K562 (cell line): ENCODE data around the gene SYN1. TPM values are rescaled to one million over a fixed set of nuclear protein-coding genes. Genes with fewer than 3 reads are reported as not detected.

ENCODE experiments used
- COPS2 ChIP-seq: fragments of 450-650 bp; conservative IDR thresholded peaks from 2 replicates; pipeline ENCODE4 v1.6.1; 2016; ENCODE audit warnings: mild to moderate bottlenecking, moderate library complexity
- CREB3L1 ChIP-seq: fragments of 450-650 bp; IDR thresholded peaks from 2 replicates; pipeline ENCODE4 v1.6.1; 2014; ENCODE audit warnings: low read depth, mild to moderate bottlenecking, moderate library complexity, borderline replicate concordance
- E2F4 ChIP-seq: sonication (generic); formaldehyde crosslinking; IDR thresholded peaks from 2 replicates; pipeline ENCODE4 v1.8.0; 2022; ENCODE audit warnings: mild to moderate bottlenecking, low read depth, missing genetic modification reagents
- FOXK2 ChIP-seq, 2 experiments: fragments of 450-650 bp; IDR thresholded peaks in 1 of 2; conservative IDR thresholded peaks in 1 of 2; 2 replicates each; pipeline ENCODE4 v1.6.1; 2016; ENCODE audit warnings: low read depth in 2 of 2, mild to moderate bottlenecking in 1 of 2
- FOXP1 ChIP-seq: sonication (generic); formaldehyde crosslinking; IDR thresholded peaks from 2 replicates; pipeline ENCODE4 v1.8.0; 2022; ENCODE audit warnings: mild to moderate bottlenecking, missing genetic modification reagents
- HMG20A ChIP-seq: fragments of 450-650 bp; formaldehyde crosslinking; conservative IDR thresholded peaks from 2 replicates; pipeline ENCODE4 v1.4.0; 2020; ENCODE audit warnings: mild to moderate bottlenecking, mixed read lengths
- NKRF ChIP-seq: fragments of 450-650 bp; IDR thresholded peaks from 2 replicates; pipeline ENCODE4 v1.6.1; 2016; ENCODE audit warnings: borderline replicate concordance
- NR2C1 ChIP-seq, 2 experiments: fragments of 450-650 bp; IDR thresholded peaks; 2 replicates each; pipeline ENCODE4 v1.6.1; 2017; ENCODE audit warnings: mild to moderate bottlenecking in 2 of 2, antibody characterized with exemption in 1 of 2, inconsistent platforms in 1 of 2, missing compliant biosample characterization in 1 of 2, missing genetic modification characterization in 1 of 2
- PHB ChIP-seq: fragments of 250-450 bp; sonication (Bioruptor Pico); IDR thresholded peaks from 2 replicates; pipeline ENCODE4 v1.5.0; 2021
- POLR2H ChIP-seq: IDR thresholded peaks from 2 replicates; pipeline ENCODE4 v1.6.1; 2016; ENCODE audit warnings: missing genetic modification characterization, low read depth, mild to moderate bottlenecking, control low read depth, missing compliant biosample characterization, moderate library complexity
- PRMT5 ChIP-seq: sonication (generic); formaldehyde crosslinking; IDR thresholded peaks from 2 replicates; pipeline ENCODE4 v1.5.0; 2020; ENCODE audit warnings: missing genetic modification reagents
- TAF7 ChIP-seq: fragments of 450-650 bp; IDR thresholded peaks from 2 replicates; pipeline ENCODE4 v1.6.1; 2016; ENCODE audit warnings: missing genetic modification characterization, missing compliant biosample characterization
- TAF9B ChIP-seq: fragments of 450-650 bp; IDR thresholded peaks from 2 replicates; pipeline ENCODE4 v1.6.1; 2018; ENCODE audit warnings: mild to moderate bottlenecking; ENCODE audit not compliant: partially characterized antibody
- YY1 ChIP-seq, 3 experiments: IDR thresholded peaks; 2 replicates each; pipeline ENCODE4 v1.6.1; 2011; ENCODE audit warnings: low read length in 2 of 3, mild to moderate bottlenecking in 2 of 3, moderate library complexity in 2 of 3, borderline replicate concordance in 1 of 3, control low read depth in 1 of 3, low read depth in 1 of 3; ENCODE audit not compliant: insufficient read depth in 3 of 3, insufficient replicate concordance in 2 of 3, control insufficient read depth in 1 of 3, insufficient read length in 1 of 3; ENCODE audit errors: extremely low read depth in 1 of 3
- ZBTB9 ChIP-seq: fragments of 450-650 bp; formaldehyde crosslinking; IDR thresholded peaks from 2 replicates; pipeline ENCODE4 v1.4.0; 2020; ENCODE audit warnings: mild to moderate bottlenecking, moderate library complexity
- ZNF740 ChIP-seq, 3 experiments: fragments of 200-800 bp in 1 of 3; sonication (Bioruptor generic) in 1 of 3; sonication (generic) in 1 of 3; formaldehyde crosslinking in 1 of 3; IDR thresholded peaks; 2 replicates each; pipeline versions ENCODE4 v1.6.1 to v1.8.0; 2016 to 2022; ENCODE audit warnings: mild to moderate bottlenecking in 2 of 3, missing compliant biosample characterization in 2 of 3, missing genetic modification characterization in 2 of 3, missing genetic modification reagents in 1 of 3
- ZNF780A ChIP-seq: fragments of 250-450 bp; sonication (Bioruptor Pico); IDR thresholded peaks from 2 replicates; pipeline ENCODE4 v1.5.0; 2021; ENCODE audit warnings: mild to moderate bottlenecking
- polyA plus RNA-seq, 8 experiments: library from polyadenylated mRNA; depleted of rRNA in 4 of 8; stranded (reverse) in 5 of 8; unstranded in 3 of 8; fragments of >200 nt; fragmentation: Nextera tagmentation in 2 of 8; fragmentation: Illumina TruSeq in 1 of 8; extraction: Ambion mirVana in 2 of 8; extraction: Trizol in 1 of 8; gene quantifications; 2 replicates each; pipeline versions ENCODE4 v1.2.1 to v1.2.3, GENCODE V29; 2011 to 2014; ENCODE audit warnings: inconsistent platforms in 1 of 8, missing spikeins in 1 of 8
- total RNA-seq, 7 experiments: library from RNA; depleted of rRNA in 6 of 7; stranded (reverse); fragments of >200 nt in 6 of 7; fragmentation: Illumina TruSeq in 2 of 7; extraction: Trizol in 2 of 7; gene quantifications; 2 replicates each; pipeline versions ENCODE4 v1.2.1 to v1.2.3, GENCODE V29; 2011 to 2021; ENCODE audit warnings: low replicate concordance in 1 of 7

SYN1 gene
- total and polyA plus RNA-seq, 9 of the 15 experiments (the other 6 are each of a cell fraction or from before 2014, with no cell fraction given), result 0.01 to 0.28 (median 0.18) TPM; not detected in 2

- TF ChIP-seq NR2C1 (IDR thresholded peaks at IDR 0.05) (no peak), NR2C1 (tag; IDR thresholded peaks at IDR 0.05) (0 out of 2 replicates have a peak, but pooled peaks have one; percentile 33), ZNF780A (CRISPR knock-in tag) (no peak), FOXP1 (CRISPR knock-in tag) (no peak), TAF7 (no peak), CREB3L1 (peak; percentile 47; the same call in 1 of the 2 replicates), ZBTB9 (CRISPR knock-in tag) (peak; percentile 99), PHB (no peak), YY1 (IDR thresholded peaks at IDR 0.05; ENCODE audit: borderline replicate concordance in 1 of 3, control insufficient read depth in 1 of 3, extremely low read depth in 1 of 3, insufficient read depth in 3 of 3, insufficient read length in 1 of 3, insufficient replicate concordance in 2 of 3, low read depth in 1 of 3, low read length in 2 of 3) (peak in 1 of 3 experiments; percentile 52), POLR2H (tag) (peak; percentile 31; the same call in 1 of the 2 replicates), TAF9B (no peak), COPS2 (no peak), ZNF740 (CRISPR knock-in tag; IDR thresholded peaks at IDR 0.05) (no peak), ZNF740 (tag; IDR thresholded peaks at IDR 0.05) (no peak; a peak in 1 of 4 replicates), HMG20A (CRISPR knock-in tag) (no peak), FOXK2 (conservative IDR thresholded peaks at IDR 0.05 in 1 of 2, IDR thresholded peaks at IDR 0.05 in 1 of 2; ENCODE audit: low read depth in 2 of 2) (peak; percentile 56 to 79), NKRF (peak; percentile 75), E2F4 (no peak), PRMT5 (CRISPR knock-in tag) (no peak)
Observed at GRCh38 chrX:47650164-47651042, 30.7 kb upstream of the SYN1 start, which contains the start of gene ELK1 (continued).
